ENCODE data around the gene MTX3. TPM values are rescaled to one million over a fixed set of nuclear protein-coding genes. Genes with fewer than 3 reads are reported as not detected.
A peak's percentile ranks its signal among the peaks of the same experiment; 100 is the strongest.

MTX3 gene
- total RNA-seq, 2 experiments from 2014 or later: 13.3 to 16.8 TPM

- H3K4me3 Mint-ChIP-seq: no peak overlapping the region
- H3K27me3 Mint-ChIP-seq: no peaks in the 10 kb centered on the region
- peaks cover 38% of the 10 kb centered on the region for H3K36me3 Mint-ChIP-seq
- no peaks in the 10 kb centered on the region for H3K9me3 Mint-ChIP-seq
- intact Hi-C loops (cut with micrococcal nuclease): no loop called here
- H3K4me1 Mint-ChIP-seq (ENCODE audit: low read depth): peaks cover 18% of the 10 kb centered on the region
- CTCF ChIA-PET: interaction anchor here (0.9 kb wide), 1 partner anchor 107 kb away, joined by 3 read pairs; no protein-coding TSS in a partner anchor
- POLR2A ChIA-PET: no interaction called here
- no peak for DNase-seq
- H3K27ac Mint-ChIP-seq: no peak overlapping the region
These were observed 14.1 kb downstream of the MTX3 start for GRCh38 chr5:79976759-79977515.

DNA sequence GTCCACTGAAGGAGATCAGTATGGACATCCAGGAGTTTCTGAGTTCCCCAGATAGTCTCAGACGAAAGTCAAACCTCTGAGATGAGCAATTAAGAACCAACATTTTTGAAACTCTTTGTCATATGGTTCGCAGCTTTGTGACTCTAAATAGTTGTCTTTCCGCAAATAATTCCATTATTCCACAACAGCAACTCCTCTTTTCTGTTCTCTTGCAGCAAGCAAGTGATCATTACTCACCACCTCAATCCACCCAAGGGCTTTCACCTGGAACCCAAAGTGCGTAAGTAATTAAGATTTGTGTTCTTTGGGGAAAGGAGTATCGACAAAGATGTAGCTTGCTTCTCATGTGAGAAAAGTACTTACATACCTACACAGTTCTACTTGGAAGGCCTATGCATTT, 15.6 kb downstream of the MTX3 start:
- no peaks in the 10 kb centered on the region for H3K9me3 Mint-ChIP-seq
- no peak overlapping the region for H3K4me3 Mint-ChIP-seq
- CTCF ChIA-PET: no interaction called here
- peaks cover 5% of the 10 kb centered on the region for H3K4me1 Mint-ChIP-seq (ENCODE audit: low read depth)
- intact Hi-C loops (cut with micrococcal nuclease): no loop called here
- peaks cover 30% of the 10 kb centered on the region for H3K36me3 Mint-ChIP-seq
- DNase-seq: no peak
- H3K27ac Mint-ChIP-seq: no peak overlapping the region
- H3K27me3 Mint-ChIP-seq: peaks cover 3% of the 10 kb centered on the region
- POLR2A ChIA-PET: interaction anchor here (0.8 kb wide), 1 partner anchor 9 kb away, joined by 3 read pairs; no protein-coding TSS in a partner anchor

GRCh38 chr5:79974886-79975285, 16.2 kb downstream of the MTX3 start:
- no peak overlapping the region for H3K4me3 Mint-ChIP-seq
- H3K36me3 Mint-ChIP-seq: peaks cover 28% of the 10 kb centered on the region
- no peak overlapping the region for H3K27ac Mint-ChIP-seq
- intact Hi-C loops (cut with micrococcal nuclease): no loop called here
- H3K9me3 Mint-ChIP-seq: no peaks in the 10 kb centered on the region
- peaks cover 3% of the 10 kb centered on the region for H3K27me3 Mint-ChIP-seq
- POLR2A ChIA-PET: interaction anchor here (0.8 kb wide), 1 partner anchor 10 kb away, joined by 3 read pairs; no protein-coding TSS in a partner anchor
- CTCF ChIA-PET: no interaction called here
- DNase-seq: no peak
- peaks cover 3% of the 10 kb centered on the region for H3K4me1 Mint-ChIP-seq (ENCODE audit: low read depth)

GRCh38 chr5:79973996-79974395, 17.1 kb downstream of the MTX3 start:
- Mint-ChIP-seq H3K27ac (no peak overlapping the region), H3K4me1 (ENCODE audit: low read depth) (peaks cover 3% of the 10 kb centered on the region), H3K4me3 (no peak overlapping the region), H3K27me3 (peaks cover 3% of the 10 kb centered on the region), H3K9me3 (no peaks in the 10 kb centered on the region), H3K36me3 (peaks cover 28% of the 10 kb centered on the region)
- POLR2A ChIA-PET: no interaction called here
- CTCF ChIA-PET: no interaction called here
- DNase-seq: no peak
- intact Hi-C loops (cut with micrococcal nuclease): no loop called here

GRCh38 chr5:79973511-79973910, 17.6 kb downstream of the MTX3 start:
- CTCF ChIA-PET: no interaction called here

GRCh38 chr5:79971156-79971555, 19.9 kb downstream of the MTX3 start:
- CTCF ChIA-PET: interaction anchor here (0.8 to 1.5 kb wide), 2 partner anchors 13 to 113 kb away, joined by 3 to 5 read pairs; no protein-coding TSS in a partner anchor
- POLR2A ChIA-PET: no interaction called here
- Mint-ChIP-seq H3K27ac (no peak overlapping the region), H3K4me1 (ENCODE audit: low read depth) (peaks cover 3% of the 10 kb centered on the region), H3K27me3 (peaks cover 14% of the 10 kb centered on the region), H3K4me3 (no peak overlapping the region), H3K9me3 (no peaks in the 10 kb centered on the region), H3K36me3 (peaks cover 8% of the 10 kb centered on the region)
- DNase-seq: no peak
- intact Hi-C loops (cut with micrococcal nuclease): no loop called here

More at GRCh38 chr5:79973511-79973910, 17.6 kb downstream of the MTX3 start:
- POLR2A ChIA-PET: no interaction called here
- peaks cover 24% of the 10 kb centered on the region for H3K36me3 Mint-ChIP-seq
- no peak for DNase-seq
- no peak overlapping the region for H3K4me3 Mint-ChIP-seq
- peaks cover 3% of the 10 kb centered on the region for H3K27me3 Mint-ChIP-seq
- H3K4me1 Mint-ChIP-seq (ENCODE audit: low read depth): peaks cover 3% of the 10 kb centered on the region
- intact Hi-C loops (cut with micrococcal nuclease): no loop called here
- no peaks in the 10 kb centered on the region for H3K9me3 Mint-ChIP-seq
- H3K27ac Mint-ChIP-seq: no peak overlapping the region

- Mint-ChIP-seq H3K27me3 (peaks cover 24% of the 10 kb centered on the region), H3K27ac (no peak overlapping the region), H3K4me3 (no peak overlapping the region), H3K36me3 (no peaks in the 10 kb centered on the region), H3K9me3 (no peaks in the 10 kb centered on the region), H3K4me1 (ENCODE audit: low read depth) (peaks cover 34% of the 10 kb centered on the region)
- intact Hi-C loops (cut with micrococcal nuclease): no loop called here
- no peak for DNase-seq
- ChIA-PET CTCF (no interaction called here), POLR2A (no interaction called here)
These were observed 24.6 kb downstream of the MTX3 start for GRCh38 chr5:79966448-79966847.

- ChIA-PET POLR2A (interaction anchor here (1.0 to 1.9 kb wide), 5 partner anchors 16 to 72 kb away, joined by 3 to 37 read pairs (median 6); partner anchors contain the start of gene THBS4), CTCF (no interaction called here)
- intact Hi-C loops (cut with micrococcal nuclease): loop anchor here (1.0 to 5.0 kb wide), 2 partner anchors 37 to 403 kb away; no protein-coding TSS in a partner anchor
- H3K27ac Mint-ChIP-seq: peak overlapping the region; percentile 92
- H3K4me3 Mint-ChIP-seq: peak overlapping the region; percentile 3
- no peaks in the 10 kb centered on the region for H3K36me3 Mint-ChIP-seq
- peaks cover 21% of the 10 kb centered on the region for H3K27me3 Mint-ChIP-seq
- H3K9me3 Mint-ChIP-seq: no peaks in the 10 kb centered on the region
- H3K4me1 Mint-ChIP-seq (ENCODE audit: low read depth): peaks cover 34% of the 10 kb centered on the region
- DNase-seq: no peak
These were observed 26.9 kb downstream of the MTX3 start for GRCh38 chr5:79964136-79964535.

DNA sequence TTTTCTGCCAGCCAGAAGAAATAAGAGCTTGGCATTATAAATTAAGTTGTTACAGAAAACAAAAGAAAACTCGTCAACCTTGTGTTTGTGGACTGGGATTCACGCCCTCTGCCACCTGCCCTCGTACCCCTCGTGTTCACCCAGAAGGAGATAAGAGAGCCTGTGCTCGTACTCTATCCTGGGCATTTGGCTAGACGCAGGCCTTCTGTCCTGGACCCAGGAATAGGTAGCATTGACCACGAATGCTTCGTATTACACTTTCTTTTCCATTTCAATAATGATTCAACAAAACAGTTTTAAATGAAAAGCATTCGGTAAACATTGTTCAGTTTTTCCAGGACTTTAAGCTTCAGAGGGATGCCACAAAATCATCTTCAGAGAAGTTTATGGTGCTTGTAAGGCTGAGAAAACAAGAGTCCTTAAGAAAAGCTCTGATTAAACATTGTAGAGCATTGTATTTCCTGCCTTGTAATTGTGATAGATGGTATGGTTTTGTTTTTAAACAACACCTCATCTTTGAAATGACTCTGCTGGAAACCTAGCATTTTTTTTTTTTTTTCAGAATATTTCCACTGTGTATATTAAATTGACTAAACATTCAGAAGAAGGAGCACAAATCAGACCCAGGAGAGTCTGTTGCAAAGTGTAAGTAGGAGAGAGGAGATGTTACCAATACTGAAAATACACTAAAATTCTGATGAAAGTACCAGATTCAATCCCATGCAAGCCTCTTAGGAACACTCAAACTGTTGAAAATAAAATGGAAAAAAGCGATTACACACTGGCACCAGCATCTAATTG, 27.6 kb downstream of the MTX3 start:
- Mint-ChIP-seq H3K27me3 (peaks cover 23% of the 10 kb centered on the region), H3K36me3 (no peaks in the 10 kb centered on the region), H3K4me1 (ENCODE audit: low read depth) (peaks cover 34% of the 10 kb centered on the region), H3K9me3 (no peaks in the 10 kb centered on the region), H3K4me3 (peak overlapping the region; percentile 45), H3K27ac (peak overlapping the region; percentile 92)
- ChIA-PET POLR2A (interaction anchor here (0.6 to 1.9 kb wide), 12 partner anchors 16 to 402 kb away, joined by 3 to 37 read pairs (median 4); partner anchors contain the start of gene THBS4), CTCF (interaction anchor here (1.1 to 2.2 kb wide), 3 partner anchors 27 to 120 kb away, joined by 5 to 9 read pairs (median 6); partner anchors contain the start of gene MTX3)
- DNase-seq: no peak
- intact Hi-C loops (cut with micrococcal nuclease): loop anchor here (1.0 to 5.0 kb wide), 8 partner anchors 18 to 402 kb away; no protein-coding TSS in a partner anchor

DNA sequence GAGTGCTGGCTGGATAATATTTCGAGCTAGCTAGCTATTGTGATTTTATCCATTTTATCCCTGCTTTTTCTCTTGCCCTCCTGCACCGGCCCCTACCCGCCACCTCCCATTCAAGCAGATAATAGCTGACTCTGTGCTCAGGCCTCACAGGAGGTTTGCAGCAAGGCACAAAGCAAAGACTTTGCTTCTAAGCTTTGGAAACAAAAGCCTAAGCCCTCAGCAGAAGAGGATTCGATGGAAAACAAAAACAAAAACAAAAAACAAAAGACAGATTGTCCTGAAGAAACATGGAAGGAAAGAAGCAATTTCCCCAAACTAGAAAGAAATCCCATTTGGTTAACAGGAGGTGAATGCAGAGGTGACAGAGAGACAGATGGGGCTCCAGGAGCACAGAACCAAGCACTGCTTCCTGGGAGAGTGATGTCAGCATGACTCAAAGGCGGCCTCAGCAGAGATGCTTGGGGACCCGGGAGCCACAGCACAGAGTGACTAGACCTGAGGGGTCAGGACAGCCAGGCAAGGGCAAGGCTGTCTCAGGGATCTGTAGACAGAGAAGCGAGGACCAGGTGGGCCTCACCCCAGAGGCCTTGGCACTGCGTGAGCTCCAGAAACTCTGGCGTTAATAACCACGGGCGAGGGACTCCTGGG, 28.4 kb downstream of the MTX3 start:
- peak; percentile 85 for DNase-seq
- intact Hi-C loops (cut with micrococcal nuclease): loop anchor here (1.0 to 5.0 kb wide), 7 partner anchors 19 to 225 kb away; no protein-coding TSS in a partner anchor
- Mint-ChIP-seq H3K9me3 (no peaks in the 10 kb centered on the region), H3K36me3 (no peaks in the 10 kb centered on the region), H3K27me3 (peaks cover 22% of the 10 kb centered on the region), H3K27ac (peak overlapping the region; percentile 92), H3K4me1 (ENCODE audit: low read depth) (peaks cover 34% of the 10 kb centered on the region), H3K4me3 (peak overlapping the region; percentile 45)
- CTCF ChIA-PET: interaction anchor here (1.1 to 2.2 kb wide), 3 partner anchors 28 to 121 kb away, joined by 5 to 9 read pairs (median 6); partner anchors contain the start of gene MTX3
- POLR2A ChIA-PET: interaction anchor here (0.9 to 1.9 kb wide), 11 partner anchors 17 to 402 kb away, joined by 3 to 37 read pairs (median 4); partner anchors contain the start of gene THBS4

- Mint-ChIP-seq H3K27me3 (peaks cover 16% of the 10 kb centered on the region), H3K4me1 (ENCODE audit: low read depth) (peaks cover 34% of the 10 kb centered on the region), H3K4me3 (no peak overlapping the region), H3K27ac (no peak overlapping the region), H3K9me3 (no peaks in the 10 kb centered on the region), H3K36me3 (no peaks in the 10 kb centered on the region)
- intact Hi-C loops (cut with micrococcal nuclease): loop anchor here (5.0 kb wide), 1 partner anchor 35 kb away; no protein-coding TSS in a partner anchor
- no peak for DNase-seq
- POLR2A ChIA-PET: interaction anchor here (0.9 to 1.9 kb wide), 3 partner anchors 28 to 191 kb away, joined by 3 to 37 read pairs (median 12); partner anchors contain the start of gene THBS4
- CTCF ChIA-PET: interaction anchor here (1.9 to 2.2 kb wide), 2 partner anchors 29 to 121 kb away, joined by 6 to 9 read pairs; partner anchors contain the start of gene MTX3
These were observed 29.1 kb downstream of the MTX3 start for GRCh38 chr5:79961716-79962574.

Data from activated CD4-positive, alpha-beta memory T cell treated with anti-CD3 and anti-CD28 coated beads for 36 hours (primary cell).